Measurements from ENCODE around the gene EPB41. TPM values are rescaled to one million over a fixed set of nuclear protein-coding genes. Genes with fewer than 3 reads are reported as not detected.
A peak's percentile ranks its signal among the peaks of the same experiment; 100 is the strongest.

EPB41 gene
- total and polyA plus RNA-seq, 9 of the 15 experiments (the other 6 are each of a cell fraction or from before 2014, with no cell fraction given) = 3.7 to 213 (median 141) TPM

- FAIRE-seq = peak; percentile 6
- Histone ChIP-seq H3K9me3 (replicated peaks; ENCODE audit: control insufficient read depth, insufficient read depth, low read depth, low read length) (no peaks in the 10 kb centered on the region), H3K36me3 (ENCODE audit: control insufficient read depth, insufficient read depth, low read length) (peaks cover 38% of the 10 kb centered on the region), H3K4me1 (replicated peaks in 1 of 2; ENCODE audit: control insufficient read depth in 2 of 2, insufficient read depth in 2 of 2, low read length in 2 of 2) (peaks cover 2 to 4% of the 10 kb centered on the region in 2 experiments; a peak in 3 of 5 replicates), H3K9me1 (ENCODE audit: control insufficient read depth, insufficient read depth, low read length) (no peaks in the 10 kb centered on the region), H3K4me2 (ENCODE audit: insufficient read depth, low read length) (no peak overlapping the region), H3K27ac (ENCODE audit: extremely low read depth, low read depth, low read length) (no peak overlapping the region), H2AFZ (ENCODE audit: low read depth, low read length) (no peak overlapping the region), H3K4me3 (no peak overlapping the region), H4K20me1 (replicated peaks; ENCODE audit: control insufficient read depth, insufficient read depth, low read length) (no peaks in the 10 kb centered on the region), H3K79me2 (ENCODE audit: control insufficient read depth, insufficient read depth, low read length) (no peaks in the 10 kb centered on the region; the same call in 2 of the 3 replicates), H3K9ac (ENCODE audit: insufficient read depth in 1 of 2, low read depth in 2 of 2, low read length in 2 of 2) (no peak overlapping the region), H3K27me3 (ENCODE audit: control insufficient read depth in 2 of 2, insufficient read depth in 2 of 2, low read length in 2 of 2) (no peaks in the 10 kb centered on the region)
- POLR2A ChIA-PET = interaction anchor here (0.6 to 2.9 kb wide), 8 partner anchors 8 to 108 kb away, joined by 3 to 12 read pairs (median 4); partner anchors contain the start of gene SRSF4
- peak; percentile 9; the same call in 1 of the 3 replicates for ATAC-seq
- CTCF ChIA-PET (ENCODE audit: low intra/inter-chr PET ratio) = no interaction called here
- in situ Hi-C loops (cut with MboI) = no loop called here
- TF ChIP-seq CBFA2T2 (conservative IDR thresholded peaks at IDR 0.05) (no peak), HMG20B (CRISPR knock-in tag; IDR thresholded peaks at IDR 0.05) (no peak), HMG20A (CRISPR knock-in tag; conservative IDR thresholded peaks at IDR 0.05) (no peak), ZBTB5 (IDR thresholded peaks at IDR 0.05) (no peak), SMARCC2 (IDR thresholded peaks at IDR 0.05; ENCODE audit: low read depth) (no peak), SUPT5H (IDR thresholded peaks at IDR 0.05) (no peak), MAFG (tag; conservative IDR thresholded peaks at IDR 0.05) (no peak), MEF2D (tag; conservative IDR thresholded peaks at IDR 0.05; ENCODE audit: low read depth) (no peak), MCM7 (IDR thresholded peaks at IDR 0.05) (no peak), PHF20 (IDR thresholded peaks at IDR 0.05; ENCODE audit: partially characterized antibody) (no peak), HMBOX1 (IDR thresholded peaks at IDR 0.05) (no peak), SMAD4 (CRISPR knock-in tag; conservative IDR thresholded peaks at IDR 0.05) (no peak), TFAM (CRISPR knock-in tag; conservative IDR thresholded peaks at IDR 0.05) (no peak), PTRF (tag; IDR thresholded peaks at IDR 0.05) (no peak), NRF1 (conservative IDR thresholded peaks at IDR 0.05 in 1 of 2, IDR thresholded peaks at IDR 0.05 in 1 of 2) (no peak), FOXA1 (IDR thresholded peaks at IDR 0.05; ENCODE audit: borderline replicate concordance) (no peak), SMARCA4 (IDR thresholded peaks at IDR 0.05) (no peak), STAT6 (CRISPR knock-in tag; IDR thresholded peaks at IDR 0.05) (no peak)
- DNase-seq (ENCODE audit: extremely low read depth in 1 of 4, low spot score in 3 of 4) = peak in 1 of 4 experiments; percentile 23
- BruUV-seq (replicated peaks) = no TSS peak
- WGBS (ENCODE audit: insufficient coverage, low coverage, missing lambda C conversion rate) = 95% methylated on average over 2 of the region's 2 CpGs
- intact Hi-C loops (cut with micrococcal nuclease) = no loop called here
These were observed 229.8 kb downstream of the EPB41 start for GRCh38 chr1:29144178-29144577.
